ENCODE results near the gene CELF4.
A peak's percentile ranks its signal among the peaks of the same experiment; 100 is the strongest.

CELF4 gene

DNA sequence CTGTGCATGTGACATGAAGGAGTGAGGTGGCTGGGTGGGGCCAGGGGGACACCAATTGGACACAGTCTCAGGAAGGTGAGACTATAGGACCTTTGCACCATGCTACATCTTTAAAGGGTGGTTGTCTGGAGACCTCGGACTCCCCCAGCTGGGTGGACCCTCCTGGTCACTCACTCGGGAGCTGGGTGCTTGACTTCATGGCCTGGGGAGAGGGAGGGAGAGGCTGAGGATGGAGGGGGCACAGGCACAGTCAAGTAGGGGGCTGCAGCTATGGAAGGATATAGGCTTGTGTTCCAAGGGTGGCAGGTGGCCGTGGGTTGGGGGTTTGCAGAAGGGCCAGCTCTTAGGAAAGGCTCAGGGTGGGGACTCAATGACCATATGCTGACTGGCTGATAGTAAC lies 7.1 kb upstream of the CELF4 start:
- no peak for DNase-seq (ENCODE audit: low spot score)

DNA sequence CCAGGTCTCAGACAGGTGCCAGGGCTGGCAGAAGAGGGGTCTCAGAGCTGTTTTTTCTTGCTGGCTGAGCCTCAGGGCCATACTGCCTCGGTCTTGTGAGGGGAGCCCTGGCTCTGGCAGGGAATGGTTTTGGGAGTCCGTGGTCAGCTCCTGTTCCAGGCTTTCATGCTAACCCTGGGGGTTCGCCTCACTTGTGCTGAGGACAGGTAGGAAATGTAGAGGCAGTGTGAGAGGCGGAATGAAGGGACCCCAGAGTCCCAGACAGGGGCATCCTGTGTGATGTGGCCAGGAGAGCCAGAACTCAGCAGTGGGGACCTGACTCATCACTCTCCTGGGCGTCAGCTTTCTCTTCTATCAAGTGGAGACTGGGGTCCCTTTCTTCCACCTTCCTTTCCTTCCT lies 5.7 kb upstream of the CELF4 start:
- no peak for DNase-seq (ENCODE audit: low spot score)

DNA sequence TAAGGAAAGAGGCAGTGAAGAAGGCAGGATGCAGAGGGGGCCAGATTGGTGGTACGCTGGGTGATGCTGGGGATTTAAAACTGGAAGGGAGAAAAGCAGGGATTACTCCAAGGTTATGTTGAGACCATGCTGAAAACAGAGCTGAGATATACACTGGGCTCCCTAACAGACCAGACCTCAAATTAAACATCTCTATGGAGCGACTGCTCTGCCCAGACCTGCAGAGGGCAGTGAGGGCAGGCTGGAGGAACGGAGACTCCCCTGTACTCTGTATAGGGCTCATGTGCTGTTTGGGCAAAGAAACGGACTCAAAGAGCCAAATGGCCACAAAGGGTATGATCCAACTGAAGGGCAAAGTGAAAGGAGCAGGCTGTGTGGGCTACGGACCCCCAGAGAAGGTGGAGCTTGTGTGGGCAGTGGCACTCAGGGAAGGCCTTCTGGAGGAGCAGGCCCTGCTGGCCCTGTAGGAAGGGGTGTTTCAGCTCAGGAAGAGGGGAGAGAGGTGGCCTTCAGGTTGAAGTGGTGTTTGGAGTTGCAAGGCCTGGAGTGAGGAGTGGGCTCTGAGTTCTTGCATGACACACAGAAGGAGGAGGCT lies 4.8 kb upstream of the CELF4 start:
- DNase-seq (ENCODE audit: low spot score), result no peak

DNA sequence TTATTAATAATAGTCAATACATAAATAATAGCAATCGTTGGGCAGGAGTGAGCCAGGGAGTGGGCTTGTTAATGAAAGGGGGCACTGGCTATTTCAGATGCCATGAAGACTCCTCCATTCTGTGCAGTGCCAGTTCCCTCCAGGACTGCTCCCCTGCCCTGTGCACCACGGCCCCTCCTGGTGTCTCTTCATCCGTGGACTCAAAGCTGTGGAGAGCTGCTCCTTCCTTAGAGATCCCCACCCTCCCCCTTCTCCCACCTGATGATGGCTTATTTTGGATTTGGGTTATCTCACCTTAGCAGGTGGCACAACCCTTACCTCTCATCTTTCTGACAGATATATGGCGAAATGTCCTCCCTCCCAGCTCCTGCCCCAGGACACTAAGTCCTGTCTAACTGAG lies 3.1 kb upstream of the CELF4 start:
- DNase-seq (ENCODE audit: low spot score), result no peak

DNA sequence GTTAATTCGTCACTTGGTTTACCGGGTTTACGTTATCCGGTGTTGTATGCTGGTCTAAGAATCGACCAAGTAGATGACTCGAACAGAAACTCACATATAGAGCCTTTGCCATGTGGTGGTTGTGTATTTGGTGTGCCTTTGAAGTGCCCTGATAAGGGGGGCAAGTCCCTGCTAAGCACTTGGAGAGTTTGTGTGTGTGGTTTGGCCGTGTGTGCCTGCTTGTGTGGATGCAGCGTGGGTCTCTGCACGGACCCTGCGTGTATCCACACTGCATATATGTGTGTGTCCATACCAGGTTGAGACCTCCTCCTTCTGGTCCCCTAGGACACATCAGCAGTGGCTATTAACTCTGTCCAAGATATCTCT lies 2.4 kb upstream of the CELF4 start:
- DNase-seq (ENCODE audit: low spot score), result no peak

DNA sequence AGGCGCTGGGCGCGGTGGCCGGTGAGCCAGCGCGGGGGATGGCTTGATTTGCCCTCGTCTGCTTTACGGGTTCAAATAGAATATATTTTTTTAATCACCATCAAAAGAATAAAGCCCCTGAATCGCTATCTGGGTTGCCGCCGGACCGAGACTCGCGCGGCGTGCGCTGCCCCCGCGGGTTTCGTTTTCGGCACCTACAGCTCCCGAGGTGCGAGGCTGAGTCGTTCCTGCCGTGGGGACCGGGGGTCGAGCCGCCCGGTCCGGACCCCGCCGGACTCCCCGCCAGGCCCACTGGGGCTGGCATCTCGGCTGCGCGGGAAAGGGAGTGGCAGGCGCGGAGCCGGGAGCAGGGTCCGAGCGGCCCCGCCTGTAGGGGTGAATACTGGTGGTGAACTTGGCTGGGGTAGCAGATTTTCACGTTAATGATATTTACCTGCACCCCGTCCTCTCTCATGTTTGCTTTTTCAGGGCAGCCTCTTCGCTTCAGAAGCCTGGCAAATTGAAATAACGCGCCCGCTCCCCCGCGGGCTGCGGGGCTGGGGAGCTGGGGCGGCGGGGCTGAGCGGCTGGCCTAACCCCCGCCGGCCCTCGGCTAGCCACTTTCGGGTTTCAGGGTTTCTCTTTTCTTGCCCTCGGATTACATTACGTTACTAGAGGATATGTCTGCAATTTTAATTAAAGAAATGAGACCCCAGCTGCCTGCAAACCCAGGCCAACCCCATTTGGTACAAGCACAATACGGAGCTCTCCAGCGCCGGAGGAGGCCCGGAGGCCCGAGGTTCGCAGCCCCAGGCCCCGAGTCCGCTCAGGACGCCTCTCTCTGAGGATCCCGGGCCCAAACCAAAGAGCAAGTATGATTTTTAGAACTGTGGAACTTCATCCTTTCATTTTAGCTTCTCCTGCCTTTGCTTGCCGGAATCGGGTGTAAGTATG lies 1.7 kb upstream of the CELF4 start:
- no peak for DNase-seq (ENCODE audit: low spot score)

DNA sequence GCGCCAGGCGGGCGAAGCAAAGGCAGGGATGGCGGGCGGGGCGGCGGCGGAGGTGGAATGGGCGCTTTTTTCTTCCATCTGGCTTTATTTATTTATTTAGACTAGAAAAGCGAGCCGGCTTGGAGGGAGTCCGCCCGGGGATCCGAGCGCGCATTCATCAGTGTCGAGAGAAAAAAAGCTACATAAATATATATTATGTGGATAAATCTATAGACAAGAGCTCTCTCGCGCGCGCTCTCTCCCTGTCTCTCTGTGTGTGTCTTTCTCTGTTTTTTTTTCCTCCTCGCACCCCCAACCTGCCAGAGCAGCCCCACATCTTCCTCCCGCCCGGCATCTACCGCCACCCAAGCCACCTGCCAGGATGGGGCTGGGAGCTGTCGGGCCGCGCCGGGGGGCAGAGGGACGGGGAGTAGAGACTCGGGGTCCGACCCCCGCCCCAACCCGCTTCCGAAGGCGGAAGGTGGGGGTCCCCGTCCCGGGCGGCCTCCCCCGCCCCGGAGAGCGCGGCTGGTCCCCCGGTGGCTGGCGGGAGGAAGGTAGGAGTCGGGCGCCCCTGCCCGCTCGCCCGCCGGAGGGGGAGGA lies 972 bp upstream of the CELF4 start:
- no peak for DNase-seq (ENCODE audit: low spot score)

DNA sequence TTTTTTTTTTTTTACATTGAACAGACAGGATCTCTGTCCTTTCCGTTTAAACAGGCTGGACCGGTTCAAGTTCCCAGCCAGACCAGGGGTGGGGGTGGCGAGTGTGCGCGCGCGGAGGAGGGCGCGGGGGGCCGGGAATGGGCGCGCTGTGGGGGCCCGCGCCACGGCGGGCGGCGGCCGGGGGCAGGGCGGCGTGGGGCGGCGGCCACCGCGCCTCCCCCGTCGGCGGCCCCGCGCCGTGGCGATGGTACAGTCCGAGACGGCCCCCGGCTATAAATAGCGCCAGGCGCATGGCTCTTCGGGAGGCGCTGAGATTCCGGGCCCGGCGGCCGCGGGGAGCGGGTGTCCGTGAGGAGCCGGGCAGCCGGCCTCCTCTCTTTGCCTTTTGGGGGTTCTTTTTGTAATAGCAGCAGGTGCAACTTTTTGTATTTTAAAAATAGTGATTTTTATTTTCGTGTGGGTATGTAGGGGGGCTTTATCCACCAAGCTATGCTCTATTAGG lies 430 bp upstream of the CELF4 start:
- peak; percentile 29 for DNase-seq (ENCODE audit: low spot score)

DNA sequence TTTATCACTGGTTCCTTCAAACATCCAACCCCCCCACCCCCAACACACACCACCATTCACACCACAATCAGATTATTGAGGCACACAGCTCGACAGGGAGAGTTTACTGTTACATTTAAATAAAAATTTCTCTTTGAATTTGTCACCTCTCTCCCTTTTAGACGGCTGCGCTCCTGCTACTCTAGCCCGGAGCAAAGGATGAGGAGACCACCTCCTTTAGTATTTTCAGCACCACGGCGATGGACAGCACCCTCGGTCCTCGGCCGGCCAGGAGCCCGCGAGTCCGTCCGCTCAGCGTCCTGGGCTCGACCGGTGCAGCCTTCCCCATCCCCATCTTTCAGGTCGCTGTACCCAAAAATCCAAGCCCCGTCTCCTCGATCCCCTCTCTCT lies 892 bp downstream of the CELF4 start:
- DNase-seq (ENCODE audit: low spot score), result peak; percentile 13

DNA sequence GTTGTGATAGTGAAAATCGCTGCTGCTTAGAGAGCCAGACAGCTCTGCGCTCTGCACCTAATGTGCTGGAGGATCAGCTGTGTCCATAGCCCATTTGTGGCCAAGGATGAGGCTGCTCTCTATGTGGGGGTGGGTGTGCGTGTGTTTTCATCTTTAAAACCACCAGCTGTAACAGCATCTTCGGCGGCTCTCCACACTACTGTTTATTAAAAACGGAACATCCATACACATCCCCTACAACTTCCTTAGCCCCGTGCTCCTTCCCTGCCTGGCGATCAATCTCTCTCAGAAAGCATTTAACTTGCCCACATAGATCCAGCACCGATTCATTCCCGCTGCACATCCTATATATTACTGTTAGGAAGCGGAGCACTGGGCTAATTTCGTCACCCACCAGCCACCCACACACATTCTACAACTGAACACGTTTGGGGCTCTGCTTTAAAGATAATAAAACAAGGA lies 1.6 kb downstream of the CELF4 start:
- no peak for DNase-seq (ENCODE audit: low spot score)

DNA sequence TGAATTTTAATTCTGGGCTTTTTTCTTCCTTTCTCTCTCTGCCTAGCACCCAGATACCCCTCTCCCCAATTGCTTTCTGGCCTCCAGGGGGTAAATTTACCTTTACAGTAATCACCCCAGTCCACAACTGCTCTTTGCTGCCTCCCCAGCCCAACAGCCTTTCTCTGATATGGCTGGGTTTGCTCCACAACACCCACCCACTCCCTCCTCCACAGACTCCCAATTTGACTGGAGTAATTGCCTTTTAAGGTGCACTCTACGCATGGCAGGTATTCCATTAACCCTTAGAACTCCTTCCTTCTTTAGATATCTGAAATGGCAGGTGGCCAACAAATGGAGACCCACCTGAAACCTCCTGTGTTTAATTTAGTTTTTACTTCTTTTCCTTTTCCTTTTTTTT lies 3.6 kb downstream of the CELF4 start:
- no peak for DNase-seq (ENCODE audit: low spot score)

DNA sequence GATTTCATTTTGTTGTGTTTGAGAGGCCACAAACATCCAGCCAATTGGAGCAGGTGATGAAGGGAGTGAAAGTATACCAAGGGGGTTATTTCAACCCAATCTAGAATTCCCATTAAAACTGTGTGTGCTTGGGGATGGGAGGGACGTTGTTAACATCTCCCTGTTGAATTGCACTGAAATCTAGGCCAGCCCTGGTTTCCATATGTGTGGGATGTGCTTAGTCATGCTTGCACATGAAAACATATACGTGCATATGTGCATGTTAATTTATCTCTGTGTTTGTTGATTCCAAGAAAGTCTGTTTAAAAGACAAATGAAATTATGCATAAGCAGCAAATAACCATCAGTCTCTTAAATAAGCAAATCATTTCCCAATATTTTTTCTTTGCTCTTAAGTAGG lies 5.6 kb downstream of the CELF4 start:
- DNase-seq (ENCODE audit: low spot score), result no peak

DNA sequence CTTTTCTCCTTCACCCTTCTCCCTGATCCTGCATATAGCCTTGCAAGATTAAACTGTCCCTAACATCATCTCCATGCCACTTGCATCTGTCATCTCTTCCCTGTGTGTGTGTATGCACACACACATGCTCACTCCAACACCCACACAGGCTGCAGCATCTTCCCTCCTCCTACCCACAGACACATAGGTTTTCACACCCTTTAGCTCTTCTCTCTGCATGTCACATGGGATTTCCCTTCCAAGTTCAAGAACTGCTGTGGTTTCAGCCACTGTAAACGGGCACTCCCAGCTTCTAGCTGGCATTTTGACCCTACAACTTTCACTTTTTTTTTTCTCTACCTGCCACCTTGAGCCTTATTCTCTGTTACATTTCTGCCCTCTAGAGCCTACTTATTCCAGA lies 6.4 kb downstream of the CELF4 start:
- no peak for DNase-seq (ENCODE audit: low spot score)

DNA sequence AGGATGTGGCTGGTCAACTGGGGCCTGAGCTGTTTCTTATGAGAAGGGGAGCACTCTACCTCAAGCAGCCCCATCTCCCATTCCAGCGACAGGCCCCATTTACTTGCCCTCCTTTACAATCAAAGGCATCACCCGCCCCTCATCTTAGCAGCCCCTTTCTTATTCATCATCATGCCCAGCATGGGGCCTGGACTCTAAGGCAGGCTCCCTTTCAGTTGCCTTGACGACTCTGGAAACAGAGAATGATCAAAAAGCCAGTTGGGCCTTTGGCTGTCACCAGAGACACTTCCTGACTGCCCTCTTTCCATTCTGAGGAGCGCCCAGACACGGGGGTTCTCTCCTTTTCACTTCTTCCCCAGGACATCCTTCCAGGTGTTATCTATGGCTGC lies 11.2 kb downstream of the CELF4 start:
- DNase-seq (ENCODE audit: low spot score), result no peak

DNA sequence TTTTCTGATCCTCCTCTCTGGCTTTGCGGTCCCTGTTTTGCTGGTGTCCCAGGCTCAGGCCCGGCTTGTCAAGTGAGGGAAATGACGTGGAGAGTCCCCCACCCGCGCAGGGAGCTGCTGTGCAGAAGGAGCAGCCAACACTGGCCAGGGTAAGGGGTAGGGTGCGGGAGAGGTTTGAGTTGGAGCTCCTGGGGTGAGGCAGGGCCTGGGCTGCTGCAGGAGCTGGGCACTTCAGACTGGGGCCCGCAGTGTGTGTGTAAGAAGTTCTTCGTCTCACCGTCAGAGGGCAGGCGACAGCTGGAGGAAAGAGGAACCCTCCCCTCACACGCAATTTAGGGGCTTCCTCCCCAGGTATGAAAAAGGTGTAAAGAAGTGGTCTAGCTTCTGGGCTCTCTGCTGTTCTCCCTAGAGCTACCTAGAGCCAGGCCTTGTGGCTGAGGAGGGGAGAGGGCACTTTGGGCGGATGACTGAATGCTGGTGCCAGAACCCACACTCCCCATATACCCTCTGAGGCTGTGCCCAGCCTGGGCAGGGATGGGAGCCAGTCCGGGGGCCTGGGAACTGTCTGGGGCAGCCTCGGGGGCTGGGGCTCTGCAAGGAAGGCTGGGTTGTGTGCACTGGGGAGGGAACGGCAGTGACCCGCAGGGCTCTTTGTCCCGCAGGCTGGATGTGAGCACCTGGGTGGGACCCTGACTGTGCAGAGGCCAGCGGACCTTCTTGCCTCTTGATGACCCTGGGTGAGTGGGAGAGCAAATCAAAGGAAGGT lies 11.8 kb downstream of the CELF4 start:
- no peak for DNase-seq (ENCODE audit: low spot score)

DNA sequence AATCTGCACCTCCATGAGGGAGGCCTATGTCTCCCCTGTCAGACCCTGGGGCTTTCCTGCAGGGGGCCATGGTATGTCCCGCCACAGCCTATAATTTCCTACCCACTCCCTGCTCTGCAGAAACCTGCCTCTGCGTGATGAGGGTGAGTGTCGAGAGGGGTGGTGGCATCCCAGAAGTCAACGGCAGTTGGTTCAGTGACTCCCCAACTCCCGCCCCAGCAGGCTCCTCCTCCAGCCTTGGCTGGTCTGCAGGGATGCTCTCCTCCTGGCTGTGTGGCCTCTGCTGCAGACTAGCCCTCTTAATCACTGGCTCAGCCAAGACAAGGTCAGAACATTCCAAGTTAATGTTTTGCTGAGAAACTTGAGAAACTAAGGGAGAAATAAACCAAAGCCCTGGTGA lies 13.3 kb downstream of the CELF4 start:
- DNase-seq (ENCODE audit: low spot score), result no peak

DNA sequence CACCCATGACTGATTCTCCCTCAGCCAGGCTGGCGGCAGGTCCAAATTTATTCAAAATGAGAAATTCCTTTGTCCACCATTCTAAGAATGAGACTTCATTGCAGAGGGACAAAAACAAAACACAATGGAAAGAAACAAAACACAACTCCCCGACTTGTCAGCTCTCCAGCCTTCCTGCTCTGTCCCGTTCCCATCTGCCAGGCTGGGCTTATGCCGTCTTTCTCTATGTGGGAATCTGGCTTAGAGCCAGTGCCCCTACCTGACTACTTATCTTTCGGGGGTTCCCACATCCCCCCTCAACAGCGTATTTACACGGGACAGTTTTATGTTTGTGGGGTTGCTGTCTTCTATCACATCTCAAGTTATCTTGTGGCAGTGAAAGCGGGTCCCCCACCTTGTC lies 13.8 kb downstream of the CELF4 start:
- DNase-seq (ENCODE audit: low spot score), result no peak

DNA sequence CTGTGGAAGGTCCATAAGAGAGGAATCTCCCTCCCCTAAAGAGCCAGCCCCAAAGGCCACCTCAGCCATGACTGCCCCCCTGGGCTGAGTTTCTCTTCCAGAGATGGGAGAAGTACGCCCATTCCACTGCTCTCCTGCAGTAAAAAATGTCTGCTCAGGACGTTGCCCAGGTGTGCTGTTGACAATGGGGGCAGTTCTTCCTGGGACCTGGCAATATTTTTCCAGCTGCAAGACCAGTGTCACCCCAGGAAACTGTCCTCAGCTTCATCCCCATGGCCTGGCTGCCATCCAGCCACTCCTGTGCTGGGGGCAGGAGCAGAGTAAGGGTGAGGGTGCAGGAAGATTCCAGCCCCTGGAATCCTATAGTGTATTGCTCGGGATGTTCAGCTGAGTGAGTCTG lies 14.3 kb downstream of the CELF4 start:
- DNase-seq (ENCODE audit: low spot score), result no peak

DNA sequence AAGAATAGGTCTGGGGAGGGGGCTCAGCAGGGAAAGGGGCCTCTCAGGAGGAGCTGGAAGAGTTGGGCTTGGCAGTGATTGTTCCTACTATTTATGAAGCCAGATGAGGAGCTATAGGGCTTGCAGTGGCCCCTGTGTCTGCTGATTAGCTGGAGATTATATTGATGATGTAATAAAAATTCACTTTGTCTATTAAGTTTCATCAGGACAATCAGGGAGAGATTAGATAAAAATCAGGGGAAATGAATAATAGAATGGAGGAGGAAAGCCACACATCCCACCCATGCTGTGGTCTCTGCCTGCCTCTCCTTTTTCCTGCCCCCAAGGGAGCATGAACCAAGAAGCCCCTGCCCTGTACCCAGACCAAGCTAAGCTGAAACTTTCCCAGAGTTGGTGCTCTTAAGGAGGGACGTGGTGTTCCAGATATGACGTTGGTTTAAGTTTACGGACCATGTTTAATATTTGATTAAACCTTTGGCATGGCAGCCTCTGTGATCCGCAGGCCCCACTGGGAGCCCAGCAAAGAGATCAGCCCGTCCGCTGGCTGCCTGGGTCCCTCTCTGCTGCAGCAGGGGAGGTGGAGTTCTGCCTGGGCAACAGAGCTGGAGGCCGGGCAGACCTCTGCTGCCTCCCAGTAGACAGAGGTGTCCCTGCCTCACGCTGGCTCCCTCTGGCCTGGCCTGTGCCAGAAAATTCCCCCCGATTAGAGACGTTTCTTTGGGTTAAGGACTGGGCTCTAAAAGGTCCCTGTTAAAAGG lies 15.3 kb downstream of the CELF4 start:
- DNase-seq (ENCODE audit: low spot score), result no peak

DNA sequence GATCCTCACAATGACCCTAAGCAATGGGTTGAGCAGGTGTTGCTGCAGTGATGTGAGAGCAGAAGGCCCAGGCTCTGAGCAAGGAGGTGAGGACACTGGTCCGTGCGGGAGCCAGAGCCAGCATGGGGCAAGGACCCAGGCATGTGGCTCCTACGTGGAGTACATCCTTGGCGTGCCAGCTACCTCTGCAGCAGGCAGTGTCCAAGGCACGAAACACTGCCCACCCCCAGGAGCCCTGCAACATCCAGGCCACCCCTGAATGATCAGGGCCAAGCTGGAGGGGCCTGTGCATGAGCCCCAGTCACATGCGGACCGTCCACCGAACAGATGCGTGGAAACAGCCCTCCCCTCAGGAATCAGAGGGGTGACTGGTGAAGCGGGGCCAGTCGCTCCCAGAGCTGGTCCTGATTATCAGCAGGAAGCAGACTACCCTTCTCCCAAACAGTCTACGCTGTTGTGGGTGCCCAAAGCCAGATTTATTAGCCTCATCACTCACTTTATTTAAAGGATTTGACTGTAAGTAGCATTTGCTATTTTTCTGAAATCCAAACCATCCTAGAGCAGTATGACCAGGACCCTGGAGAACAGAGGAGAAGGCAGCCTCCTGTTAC lies 16.8 kb downstream of the CELF4 start:
- DNase-seq (ENCODE audit: low spot score), result no peak

DNA sequence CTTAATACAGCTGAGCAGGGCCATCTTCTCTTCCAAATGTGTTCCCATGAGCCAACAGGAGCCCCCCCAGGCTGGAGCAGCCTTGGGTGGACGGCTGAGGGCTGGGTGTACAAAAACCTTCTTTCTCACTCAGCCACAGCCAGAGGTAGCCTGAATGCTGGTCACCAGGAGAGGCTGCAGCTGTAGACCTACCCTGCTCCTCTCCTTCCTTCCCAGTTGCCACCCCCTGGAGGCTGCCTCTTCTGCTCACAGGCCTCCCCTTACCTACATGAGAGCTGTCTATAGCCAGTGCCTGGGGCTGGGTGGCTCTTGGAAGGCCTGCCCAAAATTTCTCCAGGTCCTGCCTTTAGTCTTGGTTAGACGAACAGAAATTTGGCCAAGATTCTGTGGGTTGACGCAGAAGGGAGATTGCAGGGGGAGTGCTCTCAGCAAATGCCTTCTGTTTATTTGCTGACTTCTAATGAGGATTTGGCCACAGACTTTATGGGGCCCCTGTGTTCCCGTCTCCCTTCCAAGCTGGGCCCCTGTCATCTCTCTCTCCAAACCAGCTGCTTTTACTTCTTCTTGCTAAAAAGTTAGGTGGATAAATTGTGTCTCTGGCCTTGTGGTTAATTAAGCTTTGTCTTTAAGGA lies 18.3 kb downstream of the CELF4 start:
- no peak for DNase-seq (ENCODE audit: low spot score)

Data from COLO829 (cell line).